GM18951 (cell line): ENCODE data around the gene FXR2.
A peak's percentile ranks its signal among the peaks of the same experiment; 100 is the strongest.

ENCODE experiments used
- POLR2A ChIP-seq: IDR thresholded peaks from 4 replicates; pipeline ENCODE4 v1.6.1; 2011; ENCODE audit warnings: mild to moderate bottlenecking; ENCODE audit not compliant: insufficient read length, insufficient read depth; ENCODE audit errors: extremely low read depth
- in situ Hi-C: fragments of 300-500 bp; cut with MboI; formaldehyde crosslinking; loops from one replicate; pipeline ENCODE4 v1.12.0; 2022; ENCODE audit warnings: low sequenced_read_pairs, mixed read lengths, inconsistent platforms; ENCODE audit not compliant: unreplicated experiment

The FXR2 gene

GRCh38 chr17:7575959-7576358, 38.7 kb downstream of the FXR2 start:
- TF ChIP-seq POLR2A, result no peak
- in situ Hi-C loops, result no loop called here

- TF ChIP-seq POLR2A, result no peak
- in situ Hi-C loops, result no loop called here
These were observed 39.2 kb downstream of the FXR2 start for GRCh38 chr17:7575481-7575883.

GRCh38 chr17:7574176-7574953, 40.3 kb downstream of the FXR2 start:
- TF ChIP-seq POLR2A, result no peak
- in situ Hi-C loops, result no loop called here

- in situ Hi-C loops, result no loop called here
These were observed 41.2 kb downstream of the FXR2 start for GRCh38 chr17:7573324-7574080.

GRCh38 chr17:7572588-7573323, 41.9 kb downstream of the FXR2 start:
- in situ Hi-C loops, result no loop called here

More at GRCh38 chr17:7573324-7574080, 41.2 kb downstream of the FXR2 start:
- TF ChIP-seq POLR2A, result peak; percentile 55

GRCh38 chr17:7572338-7572587, 42.4 kb downstream of the FXR2 start:
- in situ Hi-C loops, result no loop called here
- no peak for TF ChIP-seq POLR2A

More at GRCh38 chr17:7572588-7573323, 41.9 kb downstream of the FXR2 start:
- peak; percentile 99 for TF ChIP-seq POLR2A

- TF ChIP-seq POLR2A, result no peak
- in situ Hi-C loops, result no loop called here
These were observed 44.3 kb downstream of the FXR2 start for GRCh38 chr17:7570351-7570750.

- TF ChIP-seq POLR2A, result no peak
- in situ Hi-C loops, result no loop called here
These were observed 45.1 kb downstream of the FXR2 start for GRCh38 chr17:7569571-7569970.

- in situ Hi-C loops, result no loop called here
- no peak for TF ChIP-seq POLR2A
These were observed 51.4 kb downstream of the FXR2 start for GRCh38 chr17:7563115-7563869.

GRCh38 chr17:7562208-7562605, 52.5 kb downstream of the FXR2 start:
- in situ Hi-C loops, result no loop called here
- no peak for TF ChIP-seq POLR2A

- in situ Hi-C loops, result no loop called here
- TF ChIP-seq POLR2A, result peak; percentile 82
These were observed 53.0 kb downstream of the FXR2 start, which contains the start of gene SENP3 for GRCh38 chr17:7561589-7562207. TSS of gene SENP3 (plus strand) at chr17:7561919. CDS start at chr17:7563077, 1,158 bp downstream.

GRCh38 chr17:7561028-7561575, 53.6 kb downstream of the FXR2 start:
- TF ChIP-seq POLR2A, result no peak
- in situ Hi-C loops, result no loop called here

GRCh38 chr17:7560172-7561027, 54.3 kb downstream of the FXR2 start:
- in situ Hi-C loops, result no loop called here
- TF ChIP-seq POLR2A, result peak; percentile 21
